CD4-positive, alpha-beta T cell (primary cell): ENCODE measurements around the gene PRDM8. TPM values are rescaled to one million over a fixed set of nuclear protein-coding genes. Genes with fewer than 3 reads are reported as not detected.

Experiments
- ATAC-seq: fragments of 200-7000 bp; cut with Tn5 transposase; one replicate; pipeline ENCODE4 v1.10.0; 2022; ENCODE audit warnings: mild to moderate bottlenecking; ENCODE audit not compliant: poor library complexity
- CTCF ChIA-PET: fragments of 350-600 bp; sonication (Branson Sonifier 250); formaldehyde crosslinking; loops from one replicate; lab custom pipeline; 2021; ENCODE audit warnings: antibody characterized with exemption, inconsistent platforms; lab: Charles Lee
- POLR2A ChIA-PET: fragments of 350-600 bp; sonication (Branson Sonifier 250); formaldehyde crosslinking; loops from one replicate; lab custom pipeline; 2021; ENCODE audit warnings: antibody characterized with exemption, inconsistent platforms; lab: Charles Lee
- DNase-seq, 14 experiments: peaks; one replicate each; pipeline ENCODE4 v3.0.0-alpha.2; 2013 to 2020; ENCODE audit warnings: mixed read lengths in 2 of 14
- H3K27ac ChIP-seq, 2 donors: one replicate each; pipeline versions ENCODE4 v1.5.1 to v1.7.0; 2013; ENCODE audit warnings: low read length in 2 of 2, low read depth in 1 of 2, mild to moderate bottlenecking in 1 of 2
- H3K27me3 ChIP-seq, 2 experiments: 1 replicate in 1 of 2; 2 replicates in 1 of 2; pipeline versions ENCODE4 v1.6.1 to v1.7.0; 2013; ENCODE audit warnings: low read length in 2 of 2, control low read depth in 1 of 2, mild to moderate bottlenecking in 1 of 2, moderate library complexity in 1 of 2; ENCODE audit not compliant: insufficient read depth in 2 of 2, control insufficient read depth in 1 of 2
- H3K36me3 ChIP-seq: one replicate; pipeline ENCODE4 v1.6.1; 2013; ENCODE audit warnings: low read length, control low read depth; ENCODE audit not compliant: insufficient read depth
- H3K4me1 ChIP-seq: one replicate; pipeline ENCODE4 v1.6.1; 2013; ENCODE audit warnings: low read length, control low read depth; ENCODE audit not compliant: insufficient read depth
- H3K4me3 ChIP-seq: one replicate; pipeline ENCODE4 v1.5.1; 2013; ENCODE audit warnings: mild to moderate bottlenecking, low read length, moderate library complexity
- H3K9me3 ChIP-seq, 2 experiments: 1 replicate in 1 of 2; 2 replicates in 1 of 2; pipeline versions ENCODE4 v1.6.1 to v1.7.0; 2013; ENCODE audit warnings: low read length in 2 of 2, mild to moderate bottlenecking in 2 of 2, control low read depth in 1 of 2, moderate library complexity in 1 of 2; ENCODE audit not compliant: control insufficient read depth in 1 of 2, insufficient read depth in 1 of 2
- H3K27ac Mint-ChIP-seq: one replicate; pipeline ENCODE4 v1.8.0; 2020; ENCODE audit warnings: mixed read lengths
- H3K27me3 Mint-ChIP-seq: one replicate; pipeline ENCODE4 v1.8.0; 2021; ENCODE audit warnings: mixed read lengths
- H3K36me3 Mint-ChIP-seq: one replicate; pipeline ENCODE4 v1.8.0; 2021; ENCODE audit warnings: low read depth, mixed read lengths
- H3K4me1 Mint-ChIP-seq: one replicate; pipeline ENCODE4 v1.8.0; 2021; ENCODE audit warnings: low read depth, mixed read lengths
- H3K4me3 Mint-ChIP-seq: one replicate; pipeline ENCODE4 v1.8.0; 2020; ENCODE audit warnings: mild to moderate bottlenecking, mixed read lengths
- H3K9me3 Mint-ChIP-seq: one replicate; pipeline ENCODE4 v1.8.0; 2020; ENCODE audit warnings: mixed read lengths
- intact Hi-C, 2 experiments: fragments of 100-400 bp; cut with DNase I in 1 of 2; cut with micrococcal nuclease in 1 of 2; formaldehyde crosslinking; loops; one replicate each; pipeline versions ENCODE4 v1.15.1 to v1.9.0; 2023 to 2025; cut with DNase I, micrococcal nuclease
- total RNA-seq, 174 experiments: library from RNA in 2 of 174; stranded (reverse) in 2 of 174; gene quantifications; one replicate each; pipeline ENCODE4 v1.2.3 and lab custom pipeline; 2021 to 2026
- TF ChIP-seq, protein P1 (sequence below): fragments of 200-600 bp; IDR thresholded peaks from one replicate; pipeline ENCODE4 v1.8.0; 2022; ENCODE audit warnings: antibody characterized with exemption, mild to moderate bottlenecking

The PRDM8 gene
- total RNA-seq, 2 experiments from 2014 or later, result 4.2 to 5.1 TPM

DNA sequence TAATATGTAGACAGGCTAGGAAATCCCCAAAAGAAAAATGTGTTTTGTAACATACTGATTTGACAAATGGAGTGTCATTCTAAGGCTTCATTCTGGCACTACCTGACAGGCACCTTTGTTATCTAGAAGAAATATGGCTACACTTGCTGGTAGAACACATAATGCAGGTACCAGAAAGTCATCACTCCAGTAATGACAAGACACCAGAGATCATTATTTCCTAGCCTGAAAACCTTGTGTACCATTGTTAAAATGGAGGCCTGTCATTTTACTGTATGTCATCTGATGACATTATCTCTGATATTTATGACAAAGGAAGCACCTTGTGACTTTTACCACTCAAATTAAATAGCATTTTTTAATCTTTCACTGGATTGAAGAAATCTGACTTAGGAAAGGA, 55.6 kb downstream of the PRDM8 start:
- DNase-seq (no peak), ATAC-seq (no peak)
- TF ChIP-seq, protein P1, sequence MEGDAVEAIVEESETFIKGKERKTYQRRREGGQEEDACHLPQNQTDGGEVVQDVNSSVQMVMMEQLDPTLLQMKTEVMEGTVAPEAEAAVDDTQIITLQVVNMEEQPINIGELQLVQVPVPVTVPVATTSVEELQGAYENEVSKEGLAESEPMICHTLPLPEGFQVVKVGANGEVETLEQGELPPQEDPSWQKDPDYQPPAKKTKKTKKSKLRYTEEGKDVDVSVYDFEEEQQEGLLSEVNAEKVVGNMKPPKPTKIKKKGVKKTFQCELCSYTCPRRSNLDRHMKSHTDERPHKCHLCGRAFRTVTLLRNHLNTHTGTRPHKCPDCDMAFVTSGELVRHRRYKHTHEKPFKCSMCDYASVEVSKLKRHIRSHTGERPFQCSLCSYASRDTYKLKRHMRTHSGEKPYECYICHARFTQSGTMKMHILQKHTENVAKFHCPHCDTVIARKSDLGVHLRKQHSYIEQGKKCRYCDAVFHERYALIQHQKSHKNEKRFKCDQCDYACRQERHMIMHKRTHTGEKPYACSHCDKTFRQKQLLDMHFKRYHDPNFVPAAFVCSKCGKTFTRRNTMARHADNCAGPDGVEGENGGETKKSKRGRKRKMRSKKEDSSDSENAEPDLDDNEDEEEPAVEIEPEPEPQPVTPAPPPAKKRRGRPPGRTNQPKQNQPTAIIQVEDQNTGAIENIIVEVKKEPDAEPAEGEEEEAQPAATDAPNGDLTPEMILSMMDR, result no peak
- Mint-ChIP-seq H3K4me1 (no peaks in the 10 kb centered on the region), H3K4me3 (no peak overlapping the region), H3K27me3 (peaks cover 49% of the 10 kb centered on the region), H3K36me3 (no peaks in the 10 kb centered on the region), H3K9me3 (no peaks in the 10 kb centered on the region), H3K27ac (no peak overlapping the region)
- POLR2A ChIA-PET, result no interaction called here
- CTCF ChIA-PET, result no interaction called here
- Histone ChIP-seq H3K36me3 (no peaks in the 10 kb centered on the region), H3K27ac (no peak overlapping the region), H3K4me3 (no peak overlapping the region), H3K9me3 (no peaks in the 10 kb centered on the region), H3K27me3 (peaks cover 0 to 25% of the 10 kb centered on the region in 2 experiments), H3K4me1 (no peaks in the 10 kb centered on the region)
- intact Hi-C loops, result no loop called here

DNA sequence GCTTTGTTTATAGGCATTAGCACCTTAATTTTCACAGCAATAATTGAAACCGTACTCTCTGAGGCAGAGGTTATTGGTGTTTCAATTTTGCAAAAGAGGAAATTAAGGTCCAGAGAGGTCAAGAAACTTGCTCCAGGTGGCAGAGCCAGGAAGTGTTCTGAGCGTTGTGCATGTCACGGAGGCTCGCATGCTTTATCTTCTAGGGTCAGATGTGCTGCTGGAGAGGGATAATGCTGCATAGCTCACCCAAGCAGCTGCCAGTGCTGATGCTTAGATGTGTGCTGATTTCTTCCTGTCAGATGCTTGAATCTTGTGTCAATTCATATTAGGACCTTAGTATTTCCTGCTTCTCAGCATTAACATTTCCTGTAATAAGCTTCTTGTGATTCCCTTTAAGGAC, 56.2 kb downstream of the PRDM8 start:
- Mint-ChIP-seq H3K36me3 (no peaks in the 10 kb centered on the region), H3K4me3 (no peak overlapping the region), H3K4me1 (no peaks in the 10 kb centered on the region), H3K9me3 (no peaks in the 10 kb centered on the region), H3K27me3 (peaks cover 50% of the 10 kb centered on the region), H3K27ac (no peak overlapping the region)
- Histone ChIP-seq H3K4me3 (no peak overlapping the region), H3K27me3 (peaks cover 0 to 27% of the 10 kb centered on the region in 2 experiments), H3K9me3 (no peaks in the 10 kb centered on the region), H3K27ac (no peak overlapping the region), H3K36me3 (no peaks in the 10 kb centered on the region), H3K4me1 (no peaks in the 10 kb centered on the region)
- DNase-seq, result no peak
- ChIA-PET POLR2A (no interaction called here), CTCF (no interaction called here)
- ATAC-seq, result no peak
- TF ChIP-seq, protein P1, result no peak
- intact Hi-C loops, result no loop called here

Other genes starting within 250 kb of the PRDM8 start
- gene ANTXR2, start 124.3 kb upstream of the PRDM8 start, total RNA-seq, result 10 to 100 TPM; 15.3 to 16.7 TPM
- under 1 TPM; 0.05 to 0.06 TPM for gene FGF5, start 69.2 kb downstream of the PRDM8 start, total RNA-seq
- not detected for gene CFAP299, start 138.2 kb downstream of the PRDM8 start, total RNA-seq